CD4-positive, alpha-beta T cell (primary cell): Measurements from ENCODE around the gene F5. TPM values are rescaled to one million over a fixed set of nuclear protein-coding genes. Genes with fewer than 3 reads are reported as not detected.

Experiments
- ATAC-seq: fragments of 200-7000 bp; cut with Tn5 transposase; one replicate; pipeline ENCODE4 v1.10.0; 2022; ENCODE audit warnings: mild to moderate bottlenecking; ENCODE audit not compliant: poor library complexity
- CTCF ChIA-PET: fragments of 350-600 bp; sonication (Branson Sonifier 250); formaldehyde crosslinking; loops from one replicate; lab custom pipeline; 2021; ENCODE audit warnings: antibody characterized with exemption, inconsistent platforms; lab: Charles Lee
- POLR2A ChIA-PET: fragments of 350-600 bp; sonication (Branson Sonifier 250); formaldehyde crosslinking; loops from one replicate; lab custom pipeline; 2021; ENCODE audit warnings: antibody characterized with exemption, inconsistent platforms; lab: Charles Lee
- DNase-seq, 14 experiments: peaks; one replicate each; pipeline ENCODE4 v3.0.0-alpha.2; 2013 to 2020; ENCODE audit warnings: mixed read lengths in 2 of 14
- H3K27ac ChIP-seq, 2 donors: one replicate each; pipeline versions ENCODE4 v1.5.1 to v1.7.0; 2013; ENCODE audit warnings: low read length in 2 of 2, low read depth in 1 of 2, mild to moderate bottlenecking in 1 of 2
- H3K27me3 ChIP-seq, 2 experiments: 1 replicate in 1 of 2; 2 replicates in 1 of 2; pipeline versions ENCODE4 v1.6.1 to v1.7.0; 2013; ENCODE audit warnings: low read length in 2 of 2, control low read depth in 1 of 2, mild to moderate bottlenecking in 1 of 2, moderate library complexity in 1 of 2; ENCODE audit not compliant: insufficient read depth in 2 of 2, control insufficient read depth in 1 of 2
- H3K36me3 ChIP-seq: one replicate; pipeline ENCODE4 v1.6.1; 2013; ENCODE audit warnings: low read length, control low read depth; ENCODE audit not compliant: insufficient read depth
- H3K4me1 ChIP-seq: one replicate; pipeline ENCODE4 v1.6.1; 2013; ENCODE audit warnings: low read length, control low read depth; ENCODE audit not compliant: insufficient read depth
- H3K4me3 ChIP-seq: one replicate; pipeline ENCODE4 v1.5.1; 2013; ENCODE audit warnings: mild to moderate bottlenecking, low read length, moderate library complexity
- H3K9me3 ChIP-seq, 2 experiments: 1 replicate in 1 of 2; 2 replicates in 1 of 2; pipeline versions ENCODE4 v1.6.1 to v1.7.0; 2013; ENCODE audit warnings: low read length in 2 of 2, mild to moderate bottlenecking in 2 of 2, control low read depth in 1 of 2, moderate library complexity in 1 of 2; ENCODE audit not compliant: control insufficient read depth in 1 of 2, insufficient read depth in 1 of 2
- H3K27ac Mint-ChIP-seq: one replicate; pipeline ENCODE4 v1.8.0; 2020; ENCODE audit warnings: mixed read lengths
- H3K27me3 Mint-ChIP-seq: one replicate; pipeline ENCODE4 v1.8.0; 2021; ENCODE audit warnings: mixed read lengths
- H3K36me3 Mint-ChIP-seq: one replicate; pipeline ENCODE4 v1.8.0; 2021; ENCODE audit warnings: low read depth, mixed read lengths
- H3K4me1 Mint-ChIP-seq: one replicate; pipeline ENCODE4 v1.8.0; 2021; ENCODE audit warnings: low read depth, mixed read lengths
- H3K4me3 Mint-ChIP-seq: one replicate; pipeline ENCODE4 v1.8.0; 2020; ENCODE audit warnings: mild to moderate bottlenecking, mixed read lengths
- H3K9me3 Mint-ChIP-seq: one replicate; pipeline ENCODE4 v1.8.0; 2020; ENCODE audit warnings: mixed read lengths
- intact Hi-C, 2 experiments: fragments of 100-400 bp; cut with DNase I in 1 of 2; cut with micrococcal nuclease in 1 of 2; formaldehyde crosslinking; loops; one replicate each; pipeline versions ENCODE4 v1.15.1 to v1.9.0; 2023 to 2025; cut with DNase I, micrococcal nuclease
- total RNA-seq, 174 experiments: library from RNA in 2 of 174; stranded (reverse) in 2 of 174; gene quantifications; one replicate each; pipeline ENCODE4 v1.2.3 and lab custom pipeline; 2021 to 2026
- TF ChIP-seq, protein P1 (sequence below): fragments of 200-600 bp; IDR thresholded peaks from one replicate; pipeline ENCODE4 v1.8.0; 2022; ENCODE audit warnings: antibody characterized with exemption, mild to moderate bottlenecking

Gene F5
- total RNA-seq, 2 experiments from 2014 or later = 5.4 to 6.2 TPM

DNA sequence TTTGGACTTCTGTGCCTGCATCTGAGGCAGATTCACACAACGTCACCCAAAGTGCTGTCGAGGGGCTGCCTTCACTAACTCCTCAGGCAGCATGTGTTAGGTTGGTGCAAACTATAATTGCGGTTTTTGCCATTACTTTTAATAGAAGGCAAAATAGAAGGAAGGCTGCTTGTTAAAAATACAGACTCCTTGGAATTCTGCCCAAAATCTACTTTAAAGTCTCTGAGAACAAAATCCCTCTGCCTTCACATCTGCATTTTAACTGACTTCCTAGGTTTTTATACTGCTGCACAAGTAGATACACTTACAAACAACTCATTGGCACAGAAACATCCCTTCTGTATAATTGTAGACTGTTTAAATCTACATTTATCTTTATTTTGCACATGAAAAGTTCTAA is 59.3 kb downstream of the F5 start:
- Mint-ChIP-seq H3K4me1 (peaks cover 10% of the 10 kb centered on the region), H3K9me3 (no peaks in the 10 kb centered on the region), H3K27me3 (no peaks in the 10 kb centered on the region), H3K27ac (no peak overlapping the region), H3K4me3 (no peak overlapping the region), H3K36me3 (peaks cover 19% of the 10 kb centered on the region)
- no peak for ATAC-seq
- no peaks in the 10 kb centered on the region for H3K4me1 ChIP-seq
- ChIA-PET POLR2A (no interaction called here), CTCF (no interaction called here)
- H3K27me3 ChIP-seq = no peaks in the 10 kb centered on the region
- no peaks in the 10 kb centered on the region for H3K9me3 ChIP-seq
- TF ChIP-seq, protein P1, sequence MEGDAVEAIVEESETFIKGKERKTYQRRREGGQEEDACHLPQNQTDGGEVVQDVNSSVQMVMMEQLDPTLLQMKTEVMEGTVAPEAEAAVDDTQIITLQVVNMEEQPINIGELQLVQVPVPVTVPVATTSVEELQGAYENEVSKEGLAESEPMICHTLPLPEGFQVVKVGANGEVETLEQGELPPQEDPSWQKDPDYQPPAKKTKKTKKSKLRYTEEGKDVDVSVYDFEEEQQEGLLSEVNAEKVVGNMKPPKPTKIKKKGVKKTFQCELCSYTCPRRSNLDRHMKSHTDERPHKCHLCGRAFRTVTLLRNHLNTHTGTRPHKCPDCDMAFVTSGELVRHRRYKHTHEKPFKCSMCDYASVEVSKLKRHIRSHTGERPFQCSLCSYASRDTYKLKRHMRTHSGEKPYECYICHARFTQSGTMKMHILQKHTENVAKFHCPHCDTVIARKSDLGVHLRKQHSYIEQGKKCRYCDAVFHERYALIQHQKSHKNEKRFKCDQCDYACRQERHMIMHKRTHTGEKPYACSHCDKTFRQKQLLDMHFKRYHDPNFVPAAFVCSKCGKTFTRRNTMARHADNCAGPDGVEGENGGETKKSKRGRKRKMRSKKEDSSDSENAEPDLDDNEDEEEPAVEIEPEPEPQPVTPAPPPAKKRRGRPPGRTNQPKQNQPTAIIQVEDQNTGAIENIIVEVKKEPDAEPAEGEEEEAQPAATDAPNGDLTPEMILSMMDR = no peak
- H3K27ac ChIP-seq = no peak overlapping the region
- peaks cover 26% of the 10 kb centered on the region for H3K36me3 ChIP-seq
- intact Hi-C loops = loop anchor here in 1 of 2 experiments (5.0 kb wide), 1 partner anchor 50 kb away; no protein-coding TSS in a partner anchor
- no peak overlapping the region for H3K4me3 ChIP-seq
- DNase-seq = no peak

DNA sequence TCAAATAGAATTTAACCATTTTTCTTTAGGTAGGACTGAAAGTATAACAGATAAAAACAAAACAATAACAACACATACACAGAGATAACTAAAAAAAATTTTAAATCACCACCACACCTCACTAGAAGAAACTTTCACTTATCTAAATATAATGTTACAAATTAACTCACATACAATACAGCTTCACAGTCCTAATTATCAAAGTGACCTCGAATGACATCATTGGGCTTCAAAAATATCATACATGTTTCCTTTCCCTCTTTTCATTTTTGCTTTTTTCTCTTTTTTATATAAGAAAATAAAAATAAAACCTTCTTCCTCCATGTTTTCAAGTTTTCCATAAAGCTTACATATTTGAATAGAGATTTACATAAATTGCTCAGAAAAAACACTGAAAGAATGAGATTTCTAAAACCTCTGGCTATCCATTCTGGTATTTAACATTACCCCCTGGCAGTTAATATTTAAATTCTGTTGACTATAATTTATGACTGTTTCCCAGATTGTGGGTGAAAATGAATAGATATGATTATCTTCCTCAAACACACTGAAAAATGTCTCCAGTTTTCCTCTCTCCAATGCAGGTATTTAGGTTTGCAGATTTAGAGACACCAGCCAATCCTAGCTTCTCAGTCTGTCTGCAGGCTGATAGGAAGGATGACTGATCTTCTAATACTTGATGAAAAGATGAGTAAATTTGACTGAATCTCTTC is 60.0 kb downstream of the F5 start:
- Mint-ChIP-seq H3K27ac (no peak overlapping the region), H3K27me3 (no peaks in the 10 kb centered on the region), H3K4me3 (no peak overlapping the region), H3K9me3 (no peaks in the 10 kb centered on the region), H3K36me3 (peaks cover 23% of the 10 kb centered on the region), H3K4me1 (peaks cover 10% of the 10 kb centered on the region)
- ATAC-seq = no peak
- Histone ChIP-seq H3K27me3 (no peaks in the 10 kb centered on the region), H3K27ac (no peak overlapping the region), H3K9me3 (no peaks in the 10 kb centered on the region), H3K4me1 (no peaks in the 10 kb centered on the region), H3K36me3 (peaks cover 26% of the 10 kb centered on the region), H3K4me3 (no peak overlapping the region)
- CTCF ChIA-PET = no interaction called here
- no peak for DNase-seq
- intact Hi-C loops = loop anchor here in 1 of 2 experiments (5.0 kb wide), 1 partner anchor 49 kb away; no protein-coding TSS in a partner anchor
- POLR2A ChIA-PET = no interaction called here
- TF ChIP-seq, protein P1 = no peak

DNA sequence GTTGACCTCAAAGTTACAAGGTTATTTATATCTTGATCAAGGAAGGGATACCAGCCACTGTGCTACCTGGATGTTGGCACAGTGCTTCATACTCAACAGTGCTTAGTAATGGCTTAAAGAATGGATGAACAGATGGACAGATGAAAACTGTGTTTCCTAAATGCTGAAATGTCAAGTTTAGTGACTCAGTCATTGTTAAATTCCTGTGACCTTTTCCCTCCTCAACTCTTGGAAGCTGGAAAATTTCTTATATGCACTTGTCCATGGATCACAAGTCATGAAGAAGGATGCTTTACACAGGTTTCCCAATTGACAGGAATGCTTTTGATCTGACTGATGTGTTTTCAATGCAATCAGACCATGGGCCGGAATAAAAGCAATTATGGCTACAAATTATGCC is 60.9 kb downstream of the F5 start:
- intact Hi-C loops = loop anchor here in 1 of 2 experiments (5.0 kb wide), 1 partner anchor 48 kb away; no protein-coding TSS in a partner anchor
- no peak overlapping the region for H3K27ac Mint-ChIP-seq
- peaks cover 10% of the 10 kb centered on the region for H3K4me1 Mint-ChIP-seq
- H3K9me3 ChIP-seq = no peaks in the 10 kb centered on the region
- H3K36me3 ChIP-seq = peaks cover 21% of the 10 kb centered on the region
- H3K27me3 Mint-ChIP-seq = no peaks in the 10 kb centered on the region
- no peak overlapping the region for H3K4me3 Mint-ChIP-seq
- no peaks in the 10 kb centered on the region for H3K4me1 ChIP-seq
- DNase-seq (no peak), ATAC-seq (no peak)
- H3K36me3 Mint-ChIP-seq = peaks cover 20% of the 10 kb centered on the region
- H3K4me3 ChIP-seq = no peak overlapping the region
- ChIA-PET CTCF (no interaction called here), POLR2A (no interaction called here)
- no peaks in the 10 kb centered on the region for H3K9me3 Mint-ChIP-seq
- no peaks in the 10 kb centered on the region for H3K27me3 ChIP-seq
- no peak overlapping the region for H3K27ac ChIP-seq
- TF ChIP-seq, protein P1 = no peak
